ENCODE data around the gene ANKH.

Gene ANKH

DNA sequence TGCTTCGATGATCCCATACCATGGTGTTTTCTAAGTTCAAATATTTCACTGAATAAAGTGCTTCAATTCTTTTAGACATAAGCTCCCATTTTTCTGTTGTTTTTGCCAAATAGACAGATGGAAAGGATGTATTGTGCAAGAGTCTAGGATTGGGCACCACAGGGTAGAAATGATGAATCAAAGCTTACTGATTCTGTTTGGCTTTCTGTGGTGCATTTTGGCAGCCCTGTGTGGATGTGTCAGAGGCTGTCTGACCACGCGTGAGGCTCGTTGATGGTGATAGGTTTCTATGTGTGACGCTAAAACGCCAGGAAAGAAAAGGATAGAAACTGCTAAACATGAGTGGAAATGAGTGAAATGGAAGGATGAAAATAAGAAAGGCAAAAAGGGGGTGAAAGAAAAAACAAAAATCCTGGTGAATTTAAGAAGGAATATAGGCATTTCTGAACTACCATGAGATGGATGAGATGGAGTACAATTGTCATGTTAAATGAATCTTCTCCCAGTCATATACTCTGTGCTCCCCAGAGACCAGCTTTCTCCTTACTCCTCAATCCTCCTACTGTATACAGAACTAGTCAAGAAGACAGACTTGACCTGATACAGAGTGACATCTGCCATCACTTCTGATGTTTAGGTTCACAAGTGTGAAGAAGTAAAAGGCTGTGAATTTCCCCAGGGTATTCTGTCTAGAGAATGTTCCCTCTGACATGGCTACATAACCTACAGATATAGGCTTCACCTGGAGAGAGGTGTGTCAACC is 54.4 kb downstream of the ANKH start:
- DNase-seq (ENCODE audit: low read depth) = peak; percentile 90
- TF ChIP-seq, protein P1, sequence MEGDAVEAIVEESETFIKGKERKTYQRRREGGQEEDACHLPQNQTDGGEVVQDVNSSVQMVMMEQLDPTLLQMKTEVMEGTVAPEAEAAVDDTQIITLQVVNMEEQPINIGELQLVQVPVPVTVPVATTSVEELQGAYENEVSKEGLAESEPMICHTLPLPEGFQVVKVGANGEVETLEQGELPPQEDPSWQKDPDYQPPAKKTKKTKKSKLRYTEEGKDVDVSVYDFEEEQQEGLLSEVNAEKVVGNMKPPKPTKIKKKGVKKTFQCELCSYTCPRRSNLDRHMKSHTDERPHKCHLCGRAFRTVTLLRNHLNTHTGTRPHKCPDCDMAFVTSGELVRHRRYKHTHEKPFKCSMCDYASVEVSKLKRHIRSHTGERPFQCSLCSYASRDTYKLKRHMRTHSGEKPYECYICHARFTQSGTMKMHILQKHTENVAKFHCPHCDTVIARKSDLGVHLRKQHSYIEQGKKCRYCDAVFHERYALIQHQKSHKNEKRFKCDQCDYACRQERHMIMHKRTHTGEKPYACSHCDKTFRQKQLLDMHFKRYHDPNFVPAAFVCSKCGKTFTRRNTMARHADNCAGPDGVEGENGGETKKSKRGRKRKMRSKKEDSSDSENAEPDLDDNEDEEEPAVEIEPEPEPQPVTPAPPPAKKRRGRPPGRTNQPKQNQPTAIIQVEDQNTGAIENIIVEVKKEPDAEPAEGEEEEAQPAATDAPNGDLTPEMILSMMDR (IDR thresholded peaks at IDR 0.05; ENCODE audit: insufficient read depth, low read depth, low read length, missing control alignments) = no peak

DNA sequence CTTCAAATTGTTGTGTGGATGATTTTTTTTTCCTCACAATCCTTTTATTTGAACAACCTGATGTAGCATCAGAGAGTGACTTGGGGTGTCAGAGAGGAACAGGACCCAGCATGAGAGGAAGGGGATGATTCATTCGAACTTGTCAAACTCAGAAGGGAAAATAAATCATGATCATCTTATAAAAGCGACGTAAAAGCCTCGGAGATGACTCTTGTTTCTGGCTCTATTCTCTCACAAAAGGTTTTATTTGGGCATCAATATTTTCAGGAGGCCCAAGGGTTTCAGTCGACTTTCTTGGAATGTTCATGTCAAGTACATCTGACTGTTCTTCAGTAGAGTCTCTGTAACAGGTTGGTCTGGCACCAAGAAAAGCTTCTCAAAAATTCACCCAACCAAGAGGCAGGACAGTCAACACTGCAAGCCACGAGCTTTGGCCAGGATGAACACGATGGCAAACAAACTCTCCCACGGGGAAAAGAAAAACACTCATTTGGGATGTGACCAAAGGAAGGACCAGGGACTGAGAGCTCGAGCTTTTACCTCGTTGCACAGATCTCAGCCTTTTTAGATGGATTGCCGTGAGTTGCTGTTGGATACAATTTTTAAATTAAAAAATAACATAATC is 55.1 kb downstream of the ANKH start:
- no peak overlapping the region for H3K4me3 ChIP-seq (ENCODE audit: low read length)
- TF ChIP-seq, protein P1 (IDR thresholded peaks at IDR 0.05; ENCODE audit: insufficient read depth, low read depth, low read length, missing control alignments) = no peak

More for the DNA sequence above, 54.4 kb downstream of the ANKH start:
- no peak overlapping the region for H3K4me3 ChIP-seq (ENCODE audit: low read length)

DNA sequence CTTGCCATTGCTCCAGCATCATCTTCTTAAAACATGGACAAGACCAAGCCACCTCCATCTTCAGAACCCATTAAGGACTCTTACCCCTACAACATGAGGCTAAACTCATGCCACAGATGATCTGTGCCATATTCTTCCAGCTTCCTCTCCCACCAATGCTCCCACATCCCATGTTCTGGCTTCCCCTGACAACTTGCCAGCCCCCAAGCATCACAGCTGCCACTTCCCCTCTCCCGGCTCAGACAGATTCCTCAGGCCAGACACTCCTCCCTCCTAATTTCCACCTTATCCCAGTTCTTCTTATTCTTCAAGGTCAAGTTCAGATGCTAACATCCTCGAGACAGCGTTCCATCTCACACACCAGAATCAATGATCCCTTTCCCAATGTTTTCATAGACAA is 57.8 kb downstream of the ANKH start:
- H3K4me3 ChIP-seq (ENCODE audit: low read length) = no peak overlapping the region
- DNase-seq (ENCODE audit: low read depth) = no peak
- TF ChIP-seq, protein P1 (IDR thresholded peaks at IDR 0.05; ENCODE audit: insufficient read depth, low read depth, low read length, missing control alignments) = no peak

More for the DNA sequence above, 55.1 kb downstream of the ANKH start:
- peak; percentile 75 for DNase-seq (ENCODE audit: low read depth)

DNA sequence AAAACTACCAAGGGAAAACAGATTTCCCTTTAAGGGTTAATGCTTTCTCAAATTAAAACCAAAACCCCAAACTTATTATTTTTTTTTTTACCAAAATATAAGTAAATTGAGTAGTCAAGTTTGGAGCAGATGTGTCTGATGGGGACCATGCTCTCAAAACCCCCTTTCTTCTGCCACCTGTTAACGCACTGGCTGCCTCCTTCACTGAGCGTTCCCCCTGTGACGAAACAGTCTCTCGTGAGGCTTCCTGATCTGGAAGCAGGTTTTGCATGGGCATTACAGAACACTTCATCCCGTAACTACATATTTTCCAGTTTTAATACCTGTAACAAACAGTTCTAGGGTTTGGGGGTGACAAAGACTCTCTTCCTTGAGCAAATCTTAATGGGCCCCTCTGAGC is 59.4 kb downstream of the ANKH start:
- no peak for DNase-seq (ENCODE audit: low read depth)
- TF ChIP-seq, protein P1 (IDR thresholded peaks at IDR 0.05; ENCODE audit: insufficient read depth, low read depth, low read length, missing control alignments) = no peak

DNA sequence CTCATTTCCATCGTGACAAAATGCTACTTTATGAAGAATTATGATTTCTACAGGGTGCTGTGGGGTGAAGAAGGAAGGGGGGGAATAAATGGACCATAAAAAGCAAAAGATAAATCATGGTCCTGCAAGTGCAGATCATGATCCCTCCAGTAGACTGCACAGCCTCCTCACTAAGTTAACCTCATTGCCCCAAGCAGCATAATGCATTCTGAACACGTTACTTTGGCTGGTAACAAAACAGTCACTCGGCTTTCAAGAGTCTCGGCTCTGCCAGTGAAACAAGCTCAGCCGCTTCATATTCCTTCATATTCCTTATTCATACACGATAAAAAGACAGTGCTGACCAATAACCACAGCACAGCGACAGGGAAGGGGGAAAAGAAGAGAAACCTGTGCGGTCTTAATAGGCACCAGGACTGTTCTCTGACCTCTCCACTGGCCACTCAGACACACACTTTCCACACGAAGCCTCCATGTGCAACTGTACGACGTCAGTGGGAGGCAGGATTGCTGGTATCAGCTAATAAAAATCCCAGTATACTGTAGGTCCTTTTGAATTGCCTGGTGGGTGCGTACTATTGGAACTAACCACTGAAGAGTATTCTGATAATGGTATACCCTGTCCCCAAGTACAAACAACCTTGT is 60.5 kb downstream of the ANKH start:
- H3K4me3 ChIP-seq (ENCODE audit: low read length) = no peak overlapping the region
- TF ChIP-seq, protein P1 (IDR thresholded peaks at IDR 0.05; ENCODE audit: insufficient read depth, low read depth, low read length, missing control alignments) = no peak

More for the DNA sequence above, 59.4 kb downstream of the ANKH start:
- no peak overlapping the region for H3K4me3 ChIP-seq (ENCODE audit: low read length)

DNA sequence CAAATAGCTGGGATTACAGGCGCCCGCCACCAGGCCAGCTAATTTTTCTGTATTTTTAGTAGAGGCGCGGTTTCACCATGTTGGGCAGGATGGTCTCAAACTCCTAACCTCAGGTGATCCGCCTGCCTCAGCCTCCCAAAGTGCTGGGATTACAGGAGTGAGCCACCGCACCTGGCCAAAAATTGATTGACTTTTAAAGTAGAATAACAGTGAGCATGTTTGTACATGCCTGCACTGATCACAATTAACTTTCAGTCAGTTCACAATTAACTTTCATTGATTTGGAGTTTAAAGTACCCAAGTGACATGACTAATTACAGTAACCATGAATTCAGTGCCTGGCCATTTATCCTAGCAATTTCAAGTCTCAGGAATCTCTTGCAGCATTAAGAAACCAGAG is 61.3 kb downstream of the ANKH start:
- TF ChIP-seq, protein P1 (IDR thresholded peaks at IDR 0.05; ENCODE audit: insufficient read depth, low read depth, low read length, missing control alignments) = no peak
- H3K4me3 ChIP-seq (ENCODE audit: low read length) = no peak overlapping the region
- DNase-seq (ENCODE audit: low read depth) = peak; percentile 8

More for the DNA sequence above, 60.5 kb downstream of the ANKH start:
- DNase-seq (ENCODE audit: low read depth) = no peak
